HG02943 (cell line): ENCODE data around the gene EXO5.
"Not testable (repeated sequence)": the region's sequence is repeated elsewhere in the genome, so short reads cannot be mapped to it uniquely, and the experiment has no call there.

Experiments
- ATAC-seq: cut with Tn5 transposase; IDR thresholded peaks from one replicate; pipeline ENCODE4 v1.9.1; 2021; ENCODE audit warnings: mild to moderate bottlenecking, low read depth, moderate library complexity; ENCODE audit not compliant: unreplicated experiment

The EXO5 gene

DNA sequence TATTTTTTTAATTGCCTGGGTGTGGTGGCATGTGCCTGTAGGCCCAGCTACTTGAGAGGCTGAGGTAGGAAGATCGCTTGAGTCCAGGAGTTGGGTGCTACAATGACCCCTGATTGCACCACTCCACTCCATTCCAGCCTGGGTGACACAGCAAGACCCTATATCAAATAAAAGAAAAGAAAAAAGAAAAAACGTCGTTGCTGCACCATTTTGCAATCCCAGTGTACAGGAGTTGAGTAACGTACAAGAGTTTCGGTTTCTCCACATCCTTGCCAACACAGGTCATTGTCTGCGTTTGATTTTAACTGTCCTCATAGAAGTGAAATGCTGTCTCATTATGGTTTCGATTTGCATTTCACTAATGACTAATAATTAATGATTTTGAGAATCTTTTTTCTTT, 30.8 kb downstream of the EXO5 start:
- ATAC-seq: no peak

DNA sequence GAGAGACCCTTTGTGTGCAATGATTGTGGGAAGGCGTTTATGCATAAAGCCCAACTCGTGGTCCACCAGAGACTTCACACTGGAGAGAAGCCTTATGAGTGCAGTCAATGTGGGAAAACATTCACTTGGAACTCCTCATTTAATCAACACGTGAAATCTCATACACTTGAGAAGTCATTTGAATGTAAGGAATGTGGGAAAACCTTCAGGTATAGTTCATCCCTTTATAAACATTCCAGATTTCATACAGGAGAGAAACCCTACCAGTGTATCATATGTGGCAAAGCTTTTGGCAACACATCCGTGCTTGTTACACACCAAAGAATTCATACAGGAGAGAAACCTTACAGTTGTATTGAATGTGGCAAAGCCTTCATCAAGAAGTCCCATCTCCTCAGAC, 38.4 kb downstream of the EXO5 start:
- ATAC-seq: no peak

DNA sequence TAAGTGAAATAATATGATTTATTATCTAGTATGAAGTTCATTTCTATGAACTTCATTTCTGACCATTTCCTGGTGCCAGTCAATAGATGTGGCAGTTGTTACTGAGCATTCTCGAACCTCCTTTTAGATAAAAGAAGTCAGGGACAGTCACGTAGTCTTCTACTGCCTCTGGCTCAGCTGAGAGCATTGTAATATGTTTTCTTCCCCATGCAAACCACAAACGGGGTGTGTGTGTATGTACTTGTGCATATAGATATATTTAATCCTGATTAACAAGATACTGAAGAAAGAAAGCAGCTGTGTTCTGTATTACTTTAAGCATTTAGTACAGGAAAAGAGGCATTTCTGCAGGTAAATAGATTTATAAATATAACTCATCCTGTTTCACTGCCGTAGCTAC, 44.5 kb downstream of the EXO5 start:
- no peak for ATAC-seq

DNA sequence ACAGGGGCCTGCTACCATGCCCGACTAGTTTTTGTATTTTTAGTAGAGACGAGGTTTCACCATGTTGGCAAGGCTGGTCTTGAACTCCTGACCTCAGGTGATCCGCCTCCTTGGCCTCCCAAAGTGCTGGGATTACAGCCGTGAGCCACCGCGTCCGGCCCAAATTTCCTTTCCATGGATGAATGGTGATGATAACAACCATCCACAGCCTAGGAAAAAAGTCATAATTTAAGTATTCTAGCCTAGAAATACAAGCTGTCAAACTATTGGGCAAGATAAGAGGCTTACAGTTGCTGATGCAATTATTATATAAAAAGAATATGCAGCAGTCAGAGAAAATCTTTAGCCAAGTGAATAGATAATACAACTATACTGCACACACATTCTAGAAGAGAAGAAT, 46.2 kb downstream of the EXO5 start:
- ATAC-seq: not testable (repeated sequence)

DNA sequence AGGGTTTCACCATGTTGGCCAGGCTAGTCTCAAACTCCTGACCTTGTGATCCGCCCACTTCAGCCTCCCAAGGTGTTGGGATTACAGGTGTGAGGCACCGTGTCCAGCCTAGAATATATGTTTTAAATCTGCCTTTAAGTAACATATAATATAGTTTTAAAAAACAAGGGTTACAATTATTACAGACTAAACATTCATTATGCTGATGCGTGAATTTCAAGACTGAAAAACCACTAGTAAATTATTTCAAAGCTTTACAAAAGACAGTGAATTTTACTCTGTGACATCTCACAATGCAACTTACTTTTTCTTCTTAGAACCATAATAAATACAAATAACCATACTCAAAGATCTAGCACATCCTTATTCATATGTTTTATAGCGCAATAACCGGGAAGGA, 47.6 kb downstream of the EXO5 start:
- no peak for ATAC-seq

DNA sequence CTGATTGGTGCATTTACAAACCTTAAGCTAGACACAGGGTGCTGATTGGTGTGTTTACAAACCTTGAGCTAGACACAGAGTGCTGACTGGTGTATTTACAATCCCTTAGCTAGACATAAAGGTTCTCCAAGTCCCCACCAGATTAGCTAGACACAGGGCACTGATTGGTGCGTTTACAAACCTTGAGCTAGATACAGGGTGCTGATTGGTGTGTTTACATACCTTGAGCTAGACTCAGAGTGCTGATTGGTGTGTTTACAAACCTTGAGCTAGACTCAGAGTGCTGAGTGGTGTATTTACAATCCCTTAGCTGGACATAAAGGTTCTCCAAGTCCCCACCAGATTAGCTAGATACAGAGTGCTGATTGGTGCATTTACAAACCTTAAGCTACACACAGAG, 49.7 kb downstream of the EXO5 start:
- not testable (repeated sequence) for ATAC-seq

DNA sequence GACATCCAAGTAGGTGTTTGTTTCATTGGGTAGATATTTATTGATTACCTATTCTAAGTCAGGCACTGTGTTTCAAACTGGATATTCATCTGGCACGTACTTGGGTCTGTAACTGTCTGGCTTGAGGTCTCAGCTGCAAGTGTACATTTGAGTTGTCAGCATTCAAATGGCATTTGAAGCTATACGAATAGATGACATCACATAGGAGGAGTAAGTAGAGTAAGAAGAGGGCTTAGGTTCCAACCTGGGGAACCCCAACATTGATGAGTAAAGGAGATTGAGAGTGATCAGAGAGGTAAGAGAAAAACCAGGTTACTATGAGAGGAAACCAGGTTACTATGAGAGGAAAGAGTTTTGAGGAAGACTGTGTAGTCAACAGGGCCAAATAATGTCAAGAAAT, 53.6 kb downstream of the EXO5 start:
- ATAC-seq: no peak

DNA sequence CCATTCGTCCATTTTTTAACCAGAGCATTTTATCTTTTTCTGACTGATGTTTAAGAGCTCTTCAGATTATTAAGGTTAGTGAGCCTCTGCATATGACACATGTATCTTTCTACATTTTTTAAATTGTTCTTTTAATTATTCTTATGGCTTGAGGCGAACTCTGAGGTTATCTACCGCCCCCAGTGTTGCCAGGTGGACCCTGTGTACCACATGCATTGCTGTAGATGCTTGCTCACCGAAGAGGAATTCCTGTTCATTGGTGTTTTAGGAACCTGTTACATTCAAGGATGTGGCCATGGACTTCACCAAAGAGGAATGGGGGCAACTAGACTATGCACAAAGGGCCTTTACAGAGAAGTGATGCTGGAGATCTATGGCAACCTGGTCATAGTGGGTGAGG, 54.7 kb downstream of the EXO5 start:
- no peak for ATAC-seq

DNA sequence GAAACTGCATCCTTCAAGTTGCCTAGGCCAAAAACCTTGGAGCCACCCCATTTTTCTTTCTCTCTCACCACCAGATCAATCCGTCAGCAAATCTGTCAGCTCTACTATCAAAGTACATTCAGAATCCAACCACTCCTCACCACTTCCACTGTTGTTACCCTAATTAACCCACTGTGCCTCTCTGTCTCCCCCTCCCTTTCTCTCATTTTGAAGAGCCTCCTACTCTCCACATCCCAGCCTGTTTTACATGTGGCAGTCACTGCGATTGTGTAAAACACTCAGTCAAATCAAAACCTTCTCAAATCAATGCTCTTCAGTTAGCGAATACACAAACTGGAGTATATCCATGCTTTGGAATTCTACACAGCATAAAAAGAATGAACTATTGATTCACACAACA, 55.9 kb downstream of the EXO5 start:
- ATAC-seq: no peak

DNA sequence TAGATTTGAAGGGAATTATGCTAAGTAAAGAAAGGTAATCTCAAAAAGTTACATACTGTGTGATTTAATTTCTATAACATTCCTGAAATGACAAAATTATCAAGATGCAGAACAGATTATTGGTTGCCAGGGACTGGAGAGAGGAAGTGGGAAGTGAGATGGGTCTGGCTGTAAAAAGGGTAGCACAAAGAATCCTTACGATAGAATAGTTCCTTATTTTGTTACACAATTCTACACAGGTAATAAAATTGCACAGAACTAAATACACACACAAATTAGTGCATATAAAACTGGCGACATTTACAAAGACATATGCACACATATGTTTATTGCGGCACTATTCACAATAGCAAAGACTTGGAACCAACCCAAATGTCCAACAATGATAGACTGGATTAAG, 56.3 kb downstream of the EXO5 start:
- no peak for ATAC-seq
